Neural cell (in vitro differentiated cells): ENCODE results near the gene STIM2.

Experiments
- CTCF ChIP-seq: fragments of 450-650 bp; IDR thresholded peaks from 2 replicates; pipeline ENCODE4 v1.5.1; 2014; ENCODE audit warnings: antibody characterized with exemption, mild to moderate bottlenecking, moderate library complexity; ENCODE audit not compliant: poor library complexity, severe bottlenecking
- EP300 ChIP-seq: fragments of 450-650 bp; conservative IDR thresholded peaks from 2 replicates; pipeline ENCODE4 v1.6.1; 2014; ENCODE audit warnings: antibody characterized with exemption, mild to moderate bottlenecking, moderate library complexity; ENCODE audit not compliant: poor library complexity, severe bottlenecking
- EZH2 ChIP-seq: fragments of 200-600, 300-800 bp; shearing (Covaris generic), sonication (generic); IDR thresholded peaks from 2 replicates; pipeline ENCODE4 v1.6.1; 2014; ENCODE audit warnings: antibody characterized with exemption, low read length, borderline replicate concordance, mild to moderate bottlenecking; ENCODE audit not compliant: insufficient read depth, poor library complexity, severe bottlenecking
- MXI1 ChIP-seq: fragments of 450-650 bp; conservative IDR thresholded peaks from 2 replicates; pipeline ENCODE4 v1.6.1; 2014; ENCODE audit warnings: antibody characterized with exemption, mild to moderate bottlenecking; ENCODE audit not compliant: poor library complexity, severe bottlenecking
- POLR2AphosphoS5 ChIP-seq: IDR thresholded peaks from 2 replicates; pipeline ENCODE4 v1.6.1; 2012
- RAD21 ChIP-seq: fragments of 450-650 bp; conservative IDR thresholded peaks from 2 replicates; pipeline ENCODE4 v1.6.1; 2014; ENCODE audit warnings: antibody characterized with exemption, mild to moderate bottlenecking, moderate library complexity
- REST ChIP-seq: IDR thresholded peaks from 2 replicates; pipeline ENCODE4 v1.6.1; 2012; ENCODE audit warnings: borderline replicate concordance
- SMC3 ChIP-seq: fragments of 450-650 bp; conservative IDR thresholded peaks from 2 replicates; pipeline ENCODE4 v1.6.1; 2014; ENCODE audit warnings: antibody characterized with exemption, mild to moderate bottlenecking, moderate library complexity; ENCODE audit not compliant: poor library complexity
- TAF1 ChIP-seq: IDR thresholded peaks from 2 replicates; pipeline ENCODE4 v1.6.1; 2012; ENCODE audit warnings: low read depth

GRCh38 chr4:26860922-26861433 lies 337 bp downstream of the STIM2 start:
- TF ChIP-seq TAF1 (no peak), CTCF (no peak), MXI1 (peak; percentile 34), EZH2 (no peak), RAD21 (no peak), POLR2AphosphoS5 (no peak), EP300 (no peak), REST (no peak), SMC3 (no peak)
